K562 (cell line): ENCODE measurements around the gene TENM4. TPM values are rescaled to one million over a fixed set of nuclear protein-coding genes. Genes with fewer than 3 reads are reported as not detected.

ENCODE experiments used
- GABPB1 ChIP-seq: sonication (generic); formaldehyde crosslinking; IDR thresholded peaks from 2 replicates; pipeline ENCODE4 v1.8.0; 2022; ENCODE audit warnings: mild to moderate bottlenecking, missing genetic modification reagents
- JUN ChIP-seq, 2 experiments: sonication (generic) in 1 of 2; formaldehyde crosslinking in 1 of 2; IDR thresholded peaks; 2 replicates each; pipeline versions ENCODE4 v1.6.1 to v1.8.0; 2012 to 2022; ENCODE audit warnings: borderline replicate concordance in 2 of 2, mild to moderate bottlenecking in 2 of 2, improper control_type of control experiment in 1 of 2, low read depth in 1 of 2, low read length in 1 of 2, missing genetic modification reagents in 1 of 2
- MECOM ChIP-seq: fragments of 250-450 bp; sonication (Bioruptor Pico); IDR thresholded peaks from 2 replicates; pipeline ENCODE4 v1.8.0; 2022; ENCODE audit warnings: inconsistent platforms
- NR3C1 ChIP-seq: sonication (generic); formaldehyde crosslinking; IDR thresholded peaks from 2 replicates; pipeline ENCODE4 v1.8.1; 2022; ENCODE audit warnings: missing genetic modification reagents
- polyA plus RNA-seq, 8 experiments: library from polyadenylated mRNA; depleted of rRNA in 4 of 8; stranded (reverse) in 5 of 8; unstranded in 3 of 8; fragments of >200 nt; fragmentation: Nextera tagmentation in 2 of 8; fragmentation: Illumina TruSeq in 1 of 8; extraction: Ambion mirVana in 2 of 8; extraction: Trizol in 1 of 8; gene quantifications; 2 replicates each; pipeline versions ENCODE4 v1.2.1 to v1.2.3, GENCODE V29; 2011 to 2014; ENCODE audit warnings: inconsistent platforms in 1 of 8, missing spikeins in 1 of 8
- total RNA-seq, 7 experiments: library from RNA; depleted of rRNA in 6 of 7; stranded (reverse); fragments of >200 nt in 6 of 7; fragmentation: Illumina TruSeq in 2 of 7; extraction: Trizol in 2 of 7; gene quantifications; 2 replicates each; pipeline versions ENCODE4 v1.2.1 to v1.2.3, GENCODE V29; 2011 to 2021; ENCODE audit warnings: low replicate concordance in 1 of 7
- TF ChIP-seq, protein P1 (sequence below): fragments of 250-450 bp; sonication (Bioruptor Pico); IDR thresholded peaks from 2 replicates; pipeline ENCODE4 v1.5.0; 2021; ENCODE audit warnings: mild to moderate bottlenecking, borderline replicate concordance
- TF ChIP-seq, protein P2 (sequence below): sonication (generic); formaldehyde crosslinking; IDR thresholded peaks from 2 replicates; pipeline ENCODE4 v1.4.0; 2020; ENCODE audit warnings: mild to moderate bottlenecking, missing genetic modification reagents

The TENM4 gene
- total and polyA plus RNA-seq, 9 of the 15 experiments (the other 6 are each of a cell fraction or from before 2014, with no cell fraction given), result 0.16 TPM; not detected in 8

DNA sequence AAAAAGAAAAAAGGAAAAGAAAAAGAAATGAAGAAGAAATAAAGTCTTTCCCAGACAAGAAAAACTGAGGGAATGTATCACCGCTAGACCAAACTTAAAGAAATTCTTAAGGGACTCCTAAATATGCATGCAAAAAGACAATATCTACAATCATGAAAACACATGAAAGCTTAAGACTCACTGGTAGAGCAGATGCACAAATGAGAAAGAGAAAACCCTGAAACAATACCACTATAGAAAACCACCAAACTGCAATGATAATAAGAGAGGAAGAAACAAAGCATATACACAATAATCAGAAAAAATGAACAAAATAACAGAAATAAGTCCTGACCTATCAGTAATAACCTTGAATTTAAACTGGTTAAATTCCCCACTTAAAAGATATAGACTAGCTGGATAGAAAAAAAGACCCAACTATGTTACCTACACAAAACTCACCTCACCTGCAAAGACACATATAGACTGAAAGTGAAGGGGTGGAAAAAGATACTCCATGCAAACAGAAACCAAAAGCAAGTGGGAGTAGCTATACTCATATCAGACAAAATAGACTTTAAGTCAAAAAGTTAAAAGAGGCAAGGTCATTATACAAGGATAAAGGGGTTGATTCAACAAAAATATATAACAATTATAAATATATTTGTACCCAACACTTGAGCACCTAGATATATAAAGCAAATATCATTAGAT is 804.9 kb downstream of the TENM4 start (continued):
- TF ChIP-seq, protein P1, sequence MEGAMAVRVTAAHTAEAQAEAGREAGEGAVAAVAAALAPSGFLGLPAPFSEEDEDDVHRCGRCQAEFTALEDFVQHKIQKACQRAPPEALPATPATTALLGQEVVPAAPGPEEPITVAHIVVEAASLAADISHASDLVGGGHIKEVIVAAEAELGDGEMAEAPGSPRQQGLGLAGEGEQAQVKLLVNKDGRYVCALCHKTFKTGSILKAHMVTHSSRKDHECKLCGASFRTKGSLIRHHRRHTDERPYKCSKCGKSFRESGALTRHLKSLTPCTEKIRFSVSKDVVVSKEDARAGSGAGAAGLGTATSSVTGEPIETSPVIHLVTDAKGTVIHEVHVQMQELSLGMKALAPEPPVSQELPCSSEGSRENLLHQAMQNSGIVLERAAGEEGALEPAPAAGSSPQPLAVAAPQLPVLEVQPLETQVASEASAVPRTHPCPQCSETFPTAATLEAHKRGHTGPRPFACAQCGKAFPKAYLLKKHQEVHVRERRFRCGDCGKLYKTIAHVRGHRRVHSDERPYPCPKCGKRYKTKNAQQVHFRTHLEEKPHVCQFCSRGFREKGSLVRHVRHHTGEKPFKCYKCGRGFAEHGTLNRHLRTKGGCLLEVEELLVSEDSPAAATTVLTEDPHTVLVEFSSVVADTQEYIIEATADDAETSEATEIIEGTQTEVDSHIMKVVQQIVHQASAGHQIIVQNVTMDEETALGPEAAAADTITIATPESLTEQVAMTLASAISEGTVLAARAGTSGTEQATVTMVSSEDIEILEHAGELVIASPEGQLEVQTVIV (CRISPR knock-in tag), result no peak
- TF ChIP-seq MECOM (no peak), NR3C1 (CRISPR knock-in tag) (no peak), JUN (IDR thresholded peaks at IDR 0.05; ENCODE audit: borderline replicate concordance, low read depth, low read length) (no peak), JUN (CRISPR knock-in tag; IDR thresholded peaks at IDR 0.05; ENCODE audit: borderline replicate concordance) (no peak), GABPB1 (CRISPR knock-in tag) (no peak)
- TF ChIP-seq, protein P2, sequence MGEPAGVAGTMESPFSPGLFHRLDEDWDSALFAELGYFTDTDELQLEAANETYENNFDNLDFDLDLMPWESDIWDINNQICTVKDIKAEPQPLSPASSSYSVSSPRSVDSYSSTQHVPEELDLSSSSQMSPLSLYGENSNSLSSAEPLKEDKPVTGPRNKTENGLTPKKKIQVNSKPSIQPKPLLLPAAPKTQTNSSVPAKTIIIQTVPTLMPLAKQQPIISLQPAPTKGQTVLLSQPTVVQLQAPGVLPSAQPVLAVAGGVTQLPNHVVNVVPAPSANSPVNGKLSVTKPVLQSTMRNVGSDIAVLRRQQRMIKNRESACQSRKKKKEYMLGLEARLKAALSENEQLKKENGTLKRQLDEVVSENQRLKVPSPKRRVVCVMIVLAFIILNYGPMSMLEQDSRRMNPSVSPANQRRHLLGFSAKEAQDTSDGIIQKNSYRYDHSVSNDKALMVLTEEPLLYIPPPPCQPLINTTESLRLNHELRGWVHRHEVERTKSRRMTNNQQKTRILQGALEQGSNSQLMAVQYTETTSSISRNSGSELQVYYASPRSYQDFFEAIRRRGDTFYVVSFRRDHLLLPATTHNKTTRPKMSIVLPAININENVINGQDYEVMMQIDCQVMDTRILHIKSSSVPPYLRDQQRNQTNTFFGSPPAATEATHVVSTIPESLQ, result no peak
